Skin epidermis (tissue), 12 donors: ENCODE results near the gene FBXO21.
A peak's percentile ranks its signal among the peaks of the same experiment; 100 is the strongest.
"Not testable (repeated sequence)": the region's sequence is repeated elsewhere in the genome, so short reads cannot be mapped to it uniquely, and the experiment has no call there.

Source experiments
- H3K27ac ChIP-seq, 21 experiments: fragments of 200-600 bp; sonication (generic) in 11 of 21; one replicate each; pipeline ENCODE4 v1.5.0; 2020; ENCODE audit warnings: mild to moderate bottlenecking in 3 of 21, inconsistent platforms in 2 of 21, moderate library complexity in 2 of 21
- H3K4me3 ChIP-seq, 7 experiments: fragments of 200-600 bp; sonication (generic) in 2 of 7; one replicate each; pipeline ENCODE4 v1.5.0; 2020; ENCODE audit warnings: inconsistent platforms in 2 of 7, mild to moderate bottlenecking in 2 of 7, moderate library complexity in 1 of 7

FBXO21 gene

GRCh38 chr12:117118838-117119591 lies 71.3 kb downstream of the FBXO21 start:
- Histone ChIP-seq H3K4me3 (no peak overlapping the region), H3K27ac (peak overlapping the region in 1 of 21 experiments; percentile 30)

- H3K27ac ChIP-seq: no peak overlapping the region
- H3K4me3 ChIP-seq: no peak overlapping the region
Observed at GRCh38 chr12:117114784-117115183, 75.5 kb downstream of the FBXO21 start.

- no peak overlapping the region for H3K27ac ChIP-seq
- no peak overlapping the region for H3K4me3 ChIP-seq
Observed at GRCh38 chr12:117113231-117113630, 77.0 kb downstream of the FBXO21 start.

- Histone ChIP-seq H3K4me3 (no peak overlapping the region), H3K27ac (no peak overlapping the region)
Observed at GRCh38 chr12:117111821-117112595, 78.3 kb downstream of the FBXO21 start.

- no peak overlapping the region for H3K4me3 ChIP-seq
- no peak overlapping the region for H3K27ac ChIP-seq
Observed at GRCh38 chr12:117111386-117111785, 78.9 kb downstream of the FBXO21 start.

- Histone ChIP-seq H3K4me3 (no peak overlapping the region), H3K27ac (no peak overlapping the region)
Observed at GRCh38 chr12:117109943-117110635, 80.2 kb downstream of the FBXO21 start.

GRCh38 chr12:117105902-117106301 lies 84.4 kb downstream of the FBXO21 start:
- no peak overlapping the region for H3K27ac ChIP-seq
- no peak overlapping the region for H3K4me3 ChIP-seq

- not testable (repeated sequence) for H3K4me3 ChIP-seq, H3K27ac ChIP-seq
Observed at GRCh38 chr12:117104003-117104402, 86.3 kb downstream of the FBXO21 start.

- no peak overlapping the region for H3K4me3 ChIP-seq
- H3K27ac ChIP-seq: no peak overlapping the region
Observed at GRCh38 chr12:117102800-117103181, 87.5 kb downstream of the FBXO21 start.

GRCh38 chr12:117101953-117102799 lies 88.1 kb downstream of the FBXO21 start:
- Histone ChIP-seq H3K4me3 (no peak overlapping the region), H3K27ac (no peak overlapping the region)

- Histone ChIP-seq H3K27ac (no peak overlapping the region), H3K4me3 (no peak overlapping the region)
Observed at GRCh38 chr12:117100851-117101673, 89.2 kb downstream of the FBXO21 start.

- Histone ChIP-seq H3K27ac (no peak overlapping the region), H3K4me3 (no peak overlapping the region)
Observed at GRCh38 chr12:117100251-117100650, 90.0 kb downstream of the FBXO21 start.

GRCh38 chr12:117098361-117099217 lies 91.7 kb downstream of the FBXO21 start:
- H3K27ac ChIP-seq: peak overlapping the region in 10 of 21 experiments; percentile 32 to 81 (median 54)
- peak overlapping the region; percentile 43 to 67 (median 54) for H3K4me3 ChIP-seq

GRCh38 chr12:117098024-117098360 lies 92.3 kb downstream of the FBXO21 start:
- H3K4me3 ChIP-seq: peak overlapping the region; percentile 43 to 67 (median 54)

GRCh38 chr12:117097159-117097558 lies 93.1 kb downstream of the FBXO21 start:
- H3K27ac ChIP-seq: no peak overlapping the region
- H3K4me3 ChIP-seq: no peak overlapping the region

More at GRCh38 chr12:117098024-117098360, 92.3 kb downstream of the FBXO21 start:
- no peak overlapping the region for H3K27ac ChIP-seq

GRCh38 chr12:117096501-117097042 lies 93.7 kb downstream of the FBXO21 start:
- no peak overlapping the region for H3K27ac ChIP-seq

GRCh38 chr12:117095191-117095590 lies 95.1 kb downstream of the FBXO21 start:
- H3K27ac ChIP-seq, H3K4me3 ChIP-seq: not testable (repeated sequence)

More at GRCh38 chr12:117096501-117097042, 93.7 kb downstream of the FBXO21 start:
- H3K4me3 ChIP-seq: no peak overlapping the region
